IPS-NIHi7 (cell line): ENCODE measurements around the gene DCAF7.

Experiments used
- DNase-seq: peaks from one replicate; pipeline ENCODE4 v3.0.0; 2012; ENCODE audit warnings: mixed read lengths; ENCODE audit errors: extremely low spot score

DCAF7 gene

GRCh38 chr17:63629627-63630026, 79.3 kb downstream of the DCAF7 start:
- no peak for DNase-seq

- no peak for DNase-seq
These were observed 80.8 kb downstream of the DCAF7 start for GRCh38 chr17:63631062-63631461.

GRCh38 chr17:63631626-63632025, 81.3 kb downstream of the DCAF7 start:
- DNase-seq: peak; percentile 38

- DNase-seq: no peak
These were observed 83.5 kb downstream of the DCAF7 start for GRCh38 chr17:63633742-63634141.

- DNase-seq: peak; percentile 28
These were observed 83.9 kb downstream of the DCAF7 start for GRCh38 chr17:63634163-63634562.

- no peak for DNase-seq
These were observed 84.5 kb downstream of the DCAF7 start for GRCh38 chr17:63634816-63635215.

- DNase-seq: no peak
These were observed 85.0 kb downstream of the DCAF7 start for GRCh38 chr17:63635290-63635689.

GRCh38 chr17:63635787-63636186, 85.5 kb downstream of the DCAF7 start:
- DNase-seq: no peak

GRCh38 chr17:63639125-63639524, 88.8 kb downstream of the DCAF7 start:
- DNase-seq: no peak

DNA sequence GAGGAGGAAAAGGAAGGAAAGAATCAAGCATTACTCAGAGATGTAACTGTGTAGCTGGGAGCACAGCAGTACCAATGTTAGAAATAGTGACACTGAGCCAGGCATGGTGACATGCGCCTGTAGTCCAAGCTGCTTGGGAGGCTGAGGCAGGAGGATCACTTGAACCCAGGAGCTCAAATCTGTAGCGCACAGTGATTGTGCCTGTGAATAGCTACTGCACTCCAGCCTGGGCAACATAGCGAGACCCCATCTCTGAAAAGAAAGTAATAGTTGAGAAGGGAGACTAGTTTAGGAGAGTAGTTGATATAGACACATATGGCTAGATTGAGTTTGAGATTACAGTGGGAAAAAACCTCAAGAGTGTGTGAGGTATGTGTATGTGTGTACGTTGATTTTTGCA, 89.8 kb downstream of the DCAF7 start:
- no peak for DNase-seq

DNA sequence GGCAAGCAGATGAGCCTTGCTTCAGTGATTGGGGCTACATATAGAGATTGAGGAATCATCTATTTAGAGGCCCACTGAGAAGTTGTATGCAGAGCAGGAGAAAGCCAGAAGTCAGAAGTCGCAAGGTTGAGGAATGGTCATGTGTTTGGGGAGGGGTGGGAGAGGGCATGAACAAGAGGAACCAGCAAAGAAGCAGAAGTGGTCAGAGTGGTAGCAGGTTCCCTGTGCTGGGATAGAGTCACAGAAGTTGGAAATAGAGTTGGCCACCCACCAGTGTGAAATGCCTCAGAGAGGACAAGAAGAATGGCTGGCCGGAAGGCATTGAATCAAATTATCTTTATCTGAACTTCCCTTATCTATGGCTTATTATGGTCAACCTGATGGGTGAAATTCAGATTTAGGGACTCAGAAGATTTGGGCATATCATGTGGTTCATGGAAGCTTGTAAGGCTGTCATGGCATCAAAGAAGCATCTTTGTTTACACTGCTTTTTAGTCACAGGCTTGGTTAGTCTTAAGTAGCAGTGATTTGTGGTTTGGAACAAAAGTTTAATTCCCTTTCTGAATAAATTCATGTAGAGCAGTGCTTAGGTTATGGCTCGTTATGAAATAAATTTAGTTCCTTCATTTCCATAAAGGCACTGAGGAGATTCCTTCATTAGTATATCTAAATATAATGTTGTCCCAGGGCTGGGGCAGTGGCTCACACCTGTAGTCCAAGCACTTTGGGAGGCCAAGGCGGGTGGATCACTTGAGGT, 91.6 kb downstream of the DCAF7 start:
- no peak for DNase-seq
